ENCODE results near the gene EML3. TPM values are rescaled to one million over a fixed set of nuclear protein-coding genes. Genes with fewer than 3 reads are reported as not detected.

The EML3 gene
- total RNA-seq, 1 experiment from 2014 or later = 51.1 TPM

- TF ChIP-seq CDX4 (CRISPR knock-in tag; IDR thresholded peaks at IDR 0.05; ENCODE audit: borderline replicate concordance) (no peak), HMGXB4 (CRISPR knock-in tag; IDR thresholded peaks at IDR 0.05) (peak; percentile 57; the same call in 1 of the 2 replicates), SMAD3 (CRISPR knock-in tag; IDR thresholded peaks at IDR 0.05; ENCODE audit: borderline replicate concordance) (peak; percentile 69; the same call in 1 of the 2 replicates), ZNF138 (CRISPR knock-in tag; conservative IDR thresholded peaks at IDR 0.05) (no peak), FOXJ3 (CRISPR knock-in tag; IDR thresholded peaks at IDR 0.05; ENCODE audit: borderline replicate concordance) (no peak), TEAD1 (CRISPR knock-in tag; IDR thresholded peaks at IDR 0.05) (peak; percentile 69; the same call in 1 of the 2 replicates), ZMAT4 (CRISPR knock-in tag; IDR thresholded peaks at IDR 0.05) (no peak), FOXP1 (CRISPR knock-in tag; IDR thresholded peaks at IDR 0.05; ENCODE audit: borderline replicate concordance) (no peak; the same call in 1 of the 2 replicates), MYBL2 (CRISPR knock-in tag; IDR thresholded peaks at IDR 0.05) (no peak), RORB (CRISPR knock-in tag; IDR thresholded peaks at IDR 0.05) (no peak), ATF1 (CRISPR knock-in tag; IDR thresholded peaks at IDR 0.05) (peak; percentile 35; the same call in 1 of the 2 replicates), CBFB (CRISPR knock-in tag; IDR thresholded peaks at IDR 0.05; ENCODE audit: low read depth) (no peak), RELA (CRISPR knock-in tag; IDR thresholded peaks at IDR 0.05; ENCODE audit: borderline replicate concordance) (no peak), SOX15 (CRISPR knock-in tag; IDR thresholded peaks at IDR 0.05) (no peak), NR1H2 (CRISPR knock-in tag; IDR thresholded peaks at IDR 0.05) (no peak), ZNF425 (CRISPR knock-in tag; conservative IDR thresholded peaks at IDR 0.05) (no peak), ATF6 (CRISPR knock-in tag; IDR thresholded peaks at IDR 0.05) (no peak), ZNF317 (CRISPR knock-in tag; IDR thresholded peaks at IDR 0.05; ENCODE audit: borderline replicate concordance, low read depth) (peak; percentile 63; the same call in 1 of the 2 replicates), ZNF416 (CRISPR knock-in tag; IDR thresholded peaks at IDR 0.05) (no peak), MXD4 (CRISPR knock-in tag; IDR thresholded peaks at IDR 0.05; ENCODE audit: borderline replicate concordance) (no peak), ZNF423 (CRISPR knock-in tag; IDR thresholded peaks at IDR 0.05) (0 out of 2 replicates have a peak, but pooled peaks have one; percentile 13), ZNF281 (CRISPR knock-in tag; IDR thresholded peaks at IDR 0.05) (no peak), FOXK1 (CRISPR knock-in tag; IDR thresholded peaks at IDR 0.05) (peak; percentile 84), NFE2L1 (CRISPR knock-in tag; IDR thresholded peaks at IDR 0.05) (peak; percentile 74; the same call in 1 of the 2 replicates), ZNF671 (CRISPR knock-in tag; IDR thresholded peaks at IDR 0.05) (no peak), STAT6 (CRISPR knock-in tag; conservative IDR thresholded peaks at IDR 0.05; ENCODE audit: low read depth) (no peak)
These were observed 9.2 kb upstream of the EML3 start, which contains the start of gene B3GAT3 (continued) for GRCh38 chr11:62621567-62622470.

Data from WTC11 (cell line).